OCI-LY3 (cell line): ENCODE results near the gene OR2T29.

ENCODE experiments used
- CTCF ChIP-seq: fragments of 200-600, 300-600 bp; sonication (generic); IDR thresholded peaks from 2 replicates; pipeline ENCODE4 v1.5.1; 2014; ENCODE audit warnings: antibody characterized with exemption, low read length, low read depth
- EZH2phosphoT487 ChIP-seq: fragments of 200-600 bp; shearing (Covaris generic); IDR thresholded peaks from 2 replicates; pipeline ENCODE4 v1.6.1; 2018; ENCODE audit warnings: antibody characterized with exemption, mixed run types, low read depth

DNA sequence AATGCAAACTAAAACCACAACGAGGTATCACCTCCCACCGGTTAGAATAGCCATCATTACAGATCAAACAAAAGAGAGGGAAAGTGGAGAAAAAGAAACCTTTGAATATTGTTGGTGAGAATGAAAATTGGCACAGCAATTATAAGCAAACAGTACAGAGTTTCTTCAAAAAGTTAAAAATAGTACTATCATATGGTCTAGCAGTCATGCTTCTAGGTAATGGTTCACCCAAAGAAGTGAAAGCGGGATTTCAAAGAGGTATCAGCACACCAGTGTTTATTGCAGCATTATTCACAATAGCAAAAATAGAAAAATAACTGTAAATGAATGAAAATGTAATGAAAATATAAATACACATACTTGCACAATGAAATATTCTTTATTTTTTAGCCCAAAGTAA, 26.8 kb upstream of the OR2T29 start:
- TF ChIP-seq CTCF, result no peak
- TF ChIP-seq EZH2phosphoT487, result no peak
